ENCODE data around the gene ADA.
"Not testable (repeated sequence)": the region's sequence is repeated elsewhere in the genome, so short reads cannot be mapped to it uniquely, and the experiment has no call there.

ADA gene

DNA sequence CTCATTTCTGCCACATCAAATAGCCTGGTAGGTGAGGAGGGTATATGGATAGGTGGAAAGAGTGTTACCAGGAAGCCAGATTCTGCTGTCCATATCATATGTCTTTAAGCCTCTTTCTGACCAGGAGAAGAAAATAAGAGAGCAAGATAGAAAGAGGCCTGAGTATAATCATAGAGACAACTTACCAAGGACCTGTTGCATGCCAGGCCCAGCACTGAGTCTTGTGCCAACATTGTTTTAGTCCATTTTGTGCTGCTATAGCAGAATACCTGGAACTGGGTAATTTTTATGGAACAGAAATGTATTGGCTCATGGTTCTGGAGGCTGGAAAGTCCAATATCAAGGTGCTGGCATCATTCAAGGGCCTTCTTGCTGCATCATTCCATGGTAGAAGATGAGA lies 7.3 kb upstream of the ADA start:
- Histone ChIP-seq H3K4me3 (no peak overlapping the region), H3K27ac (no peak overlapping the region)
- DNase-seq (ENCODE audit: low spot score): no peak
- TF ChIP-seq, protein P1, sequence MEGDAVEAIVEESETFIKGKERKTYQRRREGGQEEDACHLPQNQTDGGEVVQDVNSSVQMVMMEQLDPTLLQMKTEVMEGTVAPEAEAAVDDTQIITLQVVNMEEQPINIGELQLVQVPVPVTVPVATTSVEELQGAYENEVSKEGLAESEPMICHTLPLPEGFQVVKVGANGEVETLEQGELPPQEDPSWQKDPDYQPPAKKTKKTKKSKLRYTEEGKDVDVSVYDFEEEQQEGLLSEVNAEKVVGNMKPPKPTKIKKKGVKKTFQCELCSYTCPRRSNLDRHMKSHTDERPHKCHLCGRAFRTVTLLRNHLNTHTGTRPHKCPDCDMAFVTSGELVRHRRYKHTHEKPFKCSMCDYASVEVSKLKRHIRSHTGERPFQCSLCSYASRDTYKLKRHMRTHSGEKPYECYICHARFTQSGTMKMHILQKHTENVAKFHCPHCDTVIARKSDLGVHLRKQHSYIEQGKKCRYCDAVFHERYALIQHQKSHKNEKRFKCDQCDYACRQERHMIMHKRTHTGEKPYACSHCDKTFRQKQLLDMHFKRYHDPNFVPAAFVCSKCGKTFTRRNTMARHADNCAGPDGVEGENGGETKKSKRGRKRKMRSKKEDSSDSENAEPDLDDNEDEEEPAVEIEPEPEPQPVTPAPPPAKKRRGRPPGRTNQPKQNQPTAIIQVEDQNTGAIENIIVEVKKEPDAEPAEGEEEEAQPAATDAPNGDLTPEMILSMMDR (IDR thresholded peaks at IDR 0.05): no peak

- TF ChIP-seq, protein P1 (IDR thresholded peaks at IDR 0.05): no peak
- no peak overlapping the region for H3K4me3 ChIP-seq
- H3K27ac ChIP-seq: no peak overlapping the region
- no peak for DNase-seq (ENCODE audit: low spot score)
These were observed 6.4 kb upstream of the ADA start for GRCh38 chr20:44657875-44658274.

GRCh38 chr20:44656448-44656847 lies 4.9 kb upstream of the ADA start:
- Histone ChIP-seq H3K27ac (no peak overlapping the region), H3K4me3 (no peak overlapping the region)
- DNase-seq (ENCODE audit: low spot score): no peak
- TF ChIP-seq, protein P1 (IDR thresholded peaks at IDR 0.05): no peak

GRCh38 chr20:44654210-44654609 lies 2.7 kb upstream of the ADA start:
- H3K4me3 ChIP-seq; H3K27ac ChIP-seq; DNase-seq (ENCODE audit: low spot score): not testable (repeated sequence)

- Histone ChIP-seq H3K27ac (no peak overlapping the region), H3K4me3 (no peak overlapping the region)
- DNase-seq (ENCODE audit: low spot score): no peak
- TF ChIP-seq, protein P1 (IDR thresholded peaks at IDR 0.05): no peak
These were observed 2.0 kb upstream of the ADA start for GRCh38 chr20:44653546-44653945.

- DNase-seq (ENCODE audit: low spot score): no peak
- Histone ChIP-seq H3K4me3 (peak overlapping the region; percentile 80), H3K27ac (peak overlapping the region; percentile 48 to 84)
- TF ChIP-seq, protein P1 (IDR thresholded peaks at IDR 0.05): no peak
These were observed 140 bp downstream of the ADA start for GRCh38 chr20:44651434-44651683.

GRCh38 chr20:44650771-44651433 lies 597 bp downstream of the ADA start:
- Histone ChIP-seq H3K27ac (peak overlapping the region; percentile 48 to 84), H3K4me3 (peak overlapping the region; percentile 80)
- TF ChIP-seq, protein P1 (IDR thresholded peaks at IDR 0.05): no peak
- DNase-seq (ENCODE audit: low spot score): no peak

GRCh38 chr20:44649976-44650375 lies 1.5 kb downstream of the ADA start:
- no peak for DNase-seq (ENCODE audit: low spot score)
- TF ChIP-seq, protein P1 (IDR thresholded peaks at IDR 0.05): no peak
- no peak overlapping the region for H3K4me3 ChIP-seq
- no peak overlapping the region for H3K27ac ChIP-seq

Measured in coronary artery (tissue), 2 donors.